ENCODE measurements around the gene DEPDC1B. TPM values are rescaled to one million over a fixed set of nuclear protein-coding genes. Genes with fewer than 3 reads are reported as not detected.

DEPDC1B gene
- total and polyA plus RNA-seq, 2 of the 4 experiments (the other 2 are of a cell fraction): 4.4 to 9.3 TPM

DNA sequence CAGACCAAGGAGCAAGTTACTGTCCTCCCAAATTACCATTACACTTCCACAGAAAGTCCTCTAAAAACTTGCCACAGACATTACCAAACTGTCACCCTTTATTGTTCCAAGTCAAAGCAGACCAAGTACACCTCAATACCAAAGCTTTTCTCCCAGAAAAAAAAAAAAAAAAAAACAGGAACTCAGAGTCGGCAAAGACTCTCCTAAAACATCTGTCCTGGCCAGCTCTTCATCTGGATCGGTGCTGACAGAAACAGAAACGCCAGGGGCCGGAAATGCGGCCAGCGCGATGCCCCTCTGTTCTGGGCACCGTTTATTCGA is 718 bp downstream of the DEPDC1B start:
- peak overlapping the region; percentile 51; the same call in 1 of the 2 replicates for H2BK120ac ChIP-seq (ENCODE audit: low read depth, low read length)
- H3K9me3 ChIP-seq (ENCODE audit: control insufficient read depth, insufficient read depth, low read length): no peaks in the 10 kb centered on the region
- peaks cover 3% of the 10 kb centered on the region; the same call in 1 of the 2 replicates for H3K9me1 ChIP-seq (ENCODE audit: insufficient read depth, low read length)
- H4K8ac ChIP-seq (ENCODE audit: low read depth in 2 of 2, low read length in 2 of 2): peak overlapping the region; percentile 42 to 75; a peak in 2 of 4 replicates
- no peaks in the 10 kb centered on the region for H3K36me3 ChIP-seq (ENCODE audit: control insufficient read depth, insufficient read depth, low read length)
- H3K79me1 ChIP-seq (ENCODE audit: low read depth in 1 of 2, low read length in 2 of 2): peaks cover 13 to 21% of the 10 kb centered on the region in 2 experiments
- TF ChIP-seq FOS (IDR thresholded peaks at IDR 0.05; ENCODE audit: low read depth, low read length) (no peak), NFE2L2 (IDR thresholded peaks at IDR 0.05; ENCODE audit: low read depth, low read length) (no peak), CHD1 (IDR thresholded peaks at IDR 0.05; ENCODE audit: low read depth, low read length) (no peak)
- BruUV-seq (replicated peaks): no TSS peak
- H4K91ac ChIP-seq (ENCODE audit: insufficient read depth, low read depth, low read length): 0 out of 2 replicates have a peak overlapping the region, but pooled peaks have one; percentile 38
- H3K9ac ChIP-seq (ENCODE audit: low read depth, low read length): peak overlapping the region; percentile 86
- H4K5ac ChIP-seq (ENCODE audit: low read depth, low read length): no peak overlapping the region
- dilution Hi-C loops (cut with HindIII; ENCODE audit: low sequenced_read_pairs, unreplicated experiment): no loop called here
- DNase-seq (no peak), ATAC-seq (ENCODE audit: low read depth) (peak; percentile 10)
- H2BK5ac ChIP-seq (ENCODE audit: low read depth, low read length, poor library complexity, severe bottlenecking): peak overlapping the region; percentile 72
- no peak overlapping the region for H2AK5ac ChIP-seq (ENCODE audit: low read depth, low read length)
- POLR2A ChIA-PET (ENCODE audit: unreplicated experiment): interaction anchor here (0.6 kb wide), 1 partner anchor 20 kb away, joined by 3 read pairs; no protein-coding TSS in a partner anchor
- peak overlapping the region; percentile 85 for H3K14ac ChIP-seq (replicated peaks; ENCODE audit: low read depth, low read length)
- H2AFZ ChIP-seq (replicated peaks; ENCODE audit: low read length, poor library complexity): peak overlapping the region; percentile 98
- H3K4ac ChIP-seq (ENCODE audit: low read depth, low read length): peak overlapping the region; percentile 63; the same call in 1 of the 2 replicates
- H3K4me1 ChIP-seq (ENCODE audit: control insufficient read depth, insufficient read depth, low read length): no peaks in the 10 kb centered on the region
- H3K27me3 ChIP-seq (ENCODE audit: control insufficient read depth, insufficient read depth, low read length): peaks cover 4% of the 10 kb centered on the region; the same call in 1 of the 2 replicates
- H4K20me1 ChIP-seq (ENCODE audit: insufficient read depth, low read length): no peaks in the 10 kb centered on the region
- H3K18ac ChIP-seq (ENCODE audit: low read depth, low read length): peak overlapping the region; percentile 71
- H3K56ac ChIP-seq (ENCODE audit: extremely low read depth, insufficient read depth, low read length): peak overlapping the region; percentile 25; the same call in 1 of the 2 replicates
- peak overlapping the region; percentile 79 for H3K27ac ChIP-seq (ENCODE audit: insufficient read depth, low read length)
- no peak overlapping the region for H2BK15ac ChIP-seq (ENCODE audit: low read depth, low read length)
- whole genome bisulfite sequencing, 2 experiments (ENCODE audit: extremely low coverage in 2 of 2, insufficient read length in 1 of 2): 0% methylated on average over 7 of the region's 9 CpGs; no CpG with 5 or more reads in 1 of the 2 experiments
- intact Hi-C loops (cut with micrococcal nuclease): loop anchor here (5.0 kb wide), 1 partner anchor 248 kb away; the partner anchor contains the start of genes ERCC8 and NDUFAF2
- H3K4me2 ChIP-seq (ENCODE audit: low read depth, low read length): peak overlapping the region; percentile 90
- peak overlapping the region; percentile 67 for H3K23ac ChIP-seq (ENCODE audit: low read depth, low read length)
- H3K4me3 ChIP-seq (ENCODE audit: insufficient read depth, low read depth, low read length): peak overlapping the region; percentile 87
- no peak overlapping the region for H2BK20ac ChIP-seq (ENCODE audit: low read depth, low read length)
- H2AK9ac ChIP-seq (replicated peaks; ENCODE audit: low read depth, low read length, poor library complexity): peak overlapping the region; percentile 10
- in situ Hi-C loops (cut with MboI; ENCODE audit: low sequenced_read_pairs): loop anchor here (25.0 kb wide), 2 partner anchors 463 to 613 kb away; partner anchors contain the start of gene SMIM15
- CTCF ChIA-PET: interaction anchor here (1.1 to 2.2 kb wide), 4 partner anchors 11 to 55 kb away, joined by 4 to 10 read pairs (median 6); no protein-coding TSS in a partner anchor

Measured in IMR-90 (cell line).